DOHH2 (cell line): ENCODE measurements around the gene COL23A1.
A peak's percentile ranks its signal among the peaks of the same experiment; 100 is the strongest.
"Not testable (repeated sequence)": the region's sequence is repeated elsewhere in the genome, so short reads cannot be mapped to it uniquely, and the experiment has no call there.

Experiments
- H3F3A ChIP-seq: fragments of 200-600 bp; sonication (generic), shearing (Covaris generic); 2 replicates; pipeline ENCODE4 v1.6.0; 2016; ENCODE audit warnings: antibody characterized with exemption, mild to moderate bottlenecking; ENCODE audit not compliant: control insufficient read depth, insufficient read depth
- H3K27ac ChIP-seq: fragments of 200-600 bp; sonication (generic); 2 replicates; pipeline ENCODE4 v1.5.1; 2014; ENCODE audit warnings: low read depth, mild to moderate bottlenecking, low read length, moderate library complexity
- H3K27me3 ChIP-seq: fragments of 200-600 bp; sonication (generic); 2 replicates; pipeline ENCODE4 v1.6.1; 2014; ENCODE audit warnings: mild to moderate bottlenecking, low read length, mixed read lengths; ENCODE audit not compliant: control insufficient read depth
- H3K36me3 ChIP-seq: fragments of 200-600 bp; sonication (generic); 2 replicates; pipeline ENCODE4 v1.6.1; 2014; ENCODE audit warnings: mild to moderate bottlenecking, low read length, moderate library complexity, mixed read lengths; ENCODE audit not compliant: control insufficient read depth
- H3K4me1 ChIP-seq: fragments of 200-600 bp; sonication (generic); 2 replicates; pipeline ENCODE4 v1.6.1; 2014; ENCODE audit warnings: mild to moderate bottlenecking, low read length, mixed read lengths; ENCODE audit not compliant: control insufficient read depth
- H3K4me2 ChIP-seq: fragments of 200-600 bp; sonication (generic); 2 replicates; pipeline ENCODE4 v1.6.0; 2014; ENCODE audit warnings: mild to moderate bottlenecking, low read length, moderate library complexity
- H3K4me3 ChIP-seq: fragments of 200-600 bp; sonication (generic); 2 replicates; pipeline ENCODE4 v1.5.1; 2014; ENCODE audit warnings: mild to moderate bottlenecking, low read length, mixed read lengths
- H3K79me2 ChIP-seq: fragments of 200-600 bp; sonication (generic); 2 replicates; pipeline ENCODE4 v1.6.1; 2014; ENCODE audit warnings: mild to moderate bottlenecking, low read length, mixed read lengths; ENCODE audit not compliant: control insufficient read depth
- H3K9me2 ChIP-seq: fragments of 200-600 bp; sonication (generic); replicated peaks from 2 replicates; pipeline ENCODE4 v1.6.1; 2014; ENCODE audit warnings: mild to moderate bottlenecking, low read length, mixed read lengths; ENCODE audit not compliant: control insufficient read depth
- H3K9me3 ChIP-seq: fragments of 200-600 bp; sonication (generic); 2 replicates; pipeline ENCODE4 v1.6.1; 2014; ENCODE audit warnings: antibody characterized with exemption, low read length, mixed read lengths; ENCODE audit not compliant: control insufficient read depth, insufficient read depth
- H4K20me1 ChIP-seq: fragments of 200-600 bp; sonication (generic); 2 replicates; pipeline ENCODE4 v1.6.0; 2014; ENCODE audit warnings: low read depth, mild to moderate bottlenecking, antibody characterized with exemption, low read length, moderate library complexity; ENCODE audit not compliant: control insufficient read depth, insufficient read depth
- CTCF ChIP-seq: fragments of 200-600 bp; sonication (generic); IDR thresholded peaks from one replicate; pipeline ENCODE4 v1.5.1; 2014; ENCODE audit warnings: antibody characterized with exemption, mild to moderate bottlenecking, low read depth, low read length; ENCODE audit not compliant: poor library complexity, severe bottlenecking
- EZH2phosphoT487 ChIP-seq: fragments of 200-600 bp; sonication (generic); IDR thresholded peaks from 2 replicates; pipeline ENCODE4 v1.6.1; 2017; ENCODE audit warnings: borderline replicate concordance, mild to moderate bottlenecking, antibody characterized with exemption, low read length, moderate library complexity, mixed read lengths

The COL23A1 gene

DNA sequence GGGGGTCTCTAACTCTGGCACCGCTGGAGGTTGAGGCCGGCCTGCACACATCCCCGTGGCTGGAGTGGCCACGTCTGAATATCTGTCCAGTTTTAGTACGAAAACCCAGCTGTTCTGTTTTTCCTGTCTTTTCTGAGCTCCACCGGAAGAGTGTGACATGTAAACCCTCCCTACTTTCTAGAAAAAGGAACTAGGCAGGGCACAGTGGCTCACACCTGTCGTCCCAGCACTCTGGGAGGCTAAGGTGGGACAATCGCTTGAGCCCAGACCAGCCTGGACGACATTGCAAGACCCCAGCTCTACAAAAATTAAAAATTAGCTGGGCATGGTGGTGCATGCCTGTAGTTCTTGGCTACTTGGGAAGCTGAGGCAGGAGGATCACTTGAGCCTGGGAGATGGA is 349.4 kb downstream of the COL23A1 start:
- Histone ChIP-seq H3K36me3 (no peaks in the 10 kb centered on the region), H3K27me3 (no peaks in the 10 kb centered on the region), H4K20me1 (no peaks in the 10 kb centered on the region), H3K4me2 (peak overlapping the region; percentile 59), H3K79me2 (no peaks in the 10 kb centered on the region), H3K4me3 (peak overlapping the region; percentile 71), H3K9me2 (no peaks in the 10 kb centered on the region), H3K4me1 (peaks cover 64% of the 10 kb centered on the region), H3F3A (peaks cover 30% of the 10 kb centered on the region), H3K27ac (peak overlapping the region; percentile 88), H3K9me3 (no peaks in the 10 kb centered on the region)
- no peak for TF ChIP-seq EZH2phosphoT487
- no peak for TF ChIP-seq CTCF

- Histone ChIP-seq H3K36me3 (no peaks in the 10 kb centered on the region), H3K9me2 (no peaks in the 10 kb centered on the region), H3F3A (peaks cover 30% of the 10 kb centered on the region), H3K9me3 (no peaks in the 10 kb centered on the region), H3K27me3 (no peaks in the 10 kb centered on the region), H3K4me1 (peaks cover 63% of the 10 kb centered on the region), H3K79me2 (no peaks in the 10 kb centered on the region), H4K20me1 (no peaks in the 10 kb centered on the region), H3K27ac (peak overlapping the region; percentile 88), H3K4me2 (peak overlapping the region; percentile 59), H3K4me3 (peak overlapping the region; percentile 71)
- TF ChIP-seq CTCF: no peak
- TF ChIP-seq EZH2phosphoT487: no peak
Observed at GRCh38 chr5:178240341-178240741, 349.9 kb downstream of the COL23A1 start.

GRCh38 chr5:178239626-178240301 is 350.4 kb downstream of the COL23A1 start:
- H4K20me1 ChIP-seq, H3K79me2 ChIP-seq, H3K36me3 ChIP-seq, H3K9me2 ChIP-seq, H3K9me3 ChIP-seq, H3K27me3 ChIP-seq: not testable (repeated sequence)
- peak overlapping the region; percentile 88 for H3K27ac ChIP-seq
- H3K4me2 ChIP-seq: peak overlapping the region; percentile 69
- peaks cover 30% of the 10 kb centered on the region for H3F3A ChIP-seq
- H3K4me3 ChIP-seq: peak overlapping the region; percentile 71
- peaks cover 69% of the 10 kb centered on the region for H3K4me1 ChIP-seq

DNA sequence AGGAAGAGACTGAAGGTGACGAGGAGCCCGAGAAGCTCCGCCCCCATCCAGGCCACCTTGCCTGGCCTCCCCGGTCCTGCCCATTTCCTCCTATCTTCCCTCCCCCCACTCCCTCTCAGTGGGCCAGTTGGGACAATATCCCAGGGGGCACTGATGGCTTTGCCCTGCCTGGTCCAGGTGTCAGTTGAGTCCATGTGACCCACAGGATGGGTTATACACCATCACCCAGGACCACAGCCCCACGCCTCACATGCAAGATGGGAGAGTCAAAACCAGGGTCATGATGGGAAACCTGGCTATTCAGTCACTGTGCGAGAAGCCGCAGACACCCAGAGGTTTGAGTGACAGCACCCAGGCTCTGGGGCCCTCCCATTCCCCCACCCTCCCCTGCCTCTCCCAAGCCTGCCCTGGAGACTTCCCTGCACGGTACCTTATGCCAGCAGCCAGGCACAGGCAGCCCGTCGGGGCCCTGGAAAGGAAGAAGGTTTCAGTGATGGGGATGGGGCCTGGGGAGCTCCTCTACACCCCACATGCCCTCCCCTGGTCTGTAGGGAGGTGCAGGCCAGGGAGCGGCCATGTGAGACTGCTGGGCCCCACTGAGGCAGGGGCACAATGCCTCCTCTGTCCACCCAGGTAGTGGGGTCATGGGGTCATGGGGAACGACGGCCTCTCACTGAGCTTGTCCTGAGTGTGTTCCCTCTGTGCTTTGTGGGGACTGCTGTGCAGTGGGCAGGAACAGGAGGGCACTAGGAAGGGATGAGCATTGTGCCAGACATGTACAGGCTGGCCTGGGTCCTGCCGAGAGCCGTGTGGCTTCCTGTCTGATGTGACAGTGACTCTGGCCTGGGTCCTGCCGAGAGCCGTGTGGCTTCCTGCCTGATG is 351.2 kb downstream of the COL23A1 start:
- H3K27ac ChIP-seq: peak overlapping the region; percentile 88
- peaks cover 74% of the 10 kb centered on the region for H3K4me1 ChIP-seq
- H3F3A ChIP-seq: peaks cover 28% of the 10 kb centered on the region
- H3K36me3 ChIP-seq: no peaks in the 10 kb centered on the region
- peak overlapping the region; percentile 69 for H3K4me2 ChIP-seq
- no peak for TF ChIP-seq CTCF
- no peak for TF ChIP-seq EZH2phosphoT487
- H3K27me3 ChIP-seq: no peaks in the 10 kb centered on the region
- no peaks in the 10 kb centered on the region for H4K20me1 ChIP-seq
- no peaks in the 10 kb centered on the region for H3K9me2 ChIP-seq
- H3K79me2 ChIP-seq: no peaks in the 10 kb centered on the region
- H3K9me3 ChIP-seq: no peaks in the 10 kb centered on the region
- H3K4me3 ChIP-seq: peak overlapping the region; percentile 58
